Measurements from ENCODE around the gene CBFA2T2.
"Not testable (repeated sequence)": the region's sequence is repeated elsewhere in the genome, so short reads cannot be mapped to it uniquely, and the experiment has no call there.

Gene CBFA2T2

GRCh38 chr20:33575282-33575681 is 85.4 kb downstream of the CBFA2T2 start:
- DNase-seq (ENCODE audit: low spot score): no peak

GRCh38 chr20:33576432-33577125 is 86.7 kb downstream of the CBFA2T2 start:
- no peak for DNase-seq (ENCODE audit: low spot score)

DNA sequence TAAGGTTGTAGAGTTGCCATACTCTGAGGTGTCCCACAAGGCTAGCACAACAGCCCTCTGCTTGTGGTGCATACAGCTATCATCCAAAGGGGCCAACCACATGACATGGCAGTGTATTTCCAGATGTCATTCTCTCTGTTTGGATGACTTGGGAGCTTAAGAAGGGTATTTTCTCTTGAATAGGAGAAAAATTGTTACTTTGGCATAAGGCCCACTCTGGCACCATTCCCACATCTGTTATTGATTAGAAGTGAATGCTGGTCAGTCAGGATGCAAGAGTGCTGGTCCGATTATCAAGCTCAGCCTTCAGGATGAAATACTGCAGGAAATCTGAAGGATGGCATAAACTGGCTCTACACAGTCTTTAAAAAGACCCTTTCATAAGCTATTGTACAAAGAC is 88.6 kb downstream of the CBFA2T2 start:
- no peak for DNase-seq (ENCODE audit: low spot score)

- DNase-seq (ENCODE audit: low spot score): no peak
Measured at GRCh38 chr20:33583143-33583542, 93.2 kb downstream of the CBFA2T2 start.

DNA sequence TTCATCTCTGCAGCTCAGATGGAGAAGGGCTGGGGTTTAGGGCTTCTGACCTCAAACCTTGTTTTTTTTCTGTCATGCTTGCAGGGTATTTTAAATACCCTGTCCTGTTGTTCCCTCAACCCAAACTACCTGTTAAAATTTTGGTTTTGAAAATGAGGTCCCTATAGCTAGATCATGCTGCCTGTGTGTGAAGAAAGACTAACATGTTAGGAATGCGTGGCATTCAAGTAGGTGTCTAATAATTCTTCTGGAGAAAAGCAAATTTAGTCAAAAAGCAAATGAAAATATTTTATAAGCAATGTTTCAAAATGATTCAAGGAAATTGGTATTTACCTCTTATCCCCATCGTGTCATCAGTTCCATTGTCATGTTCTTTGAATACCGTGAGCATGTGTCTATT is 95.1 kb downstream of the CBFA2T2 start:
- no peak for DNase-seq (ENCODE audit: low spot score)

- no peak for DNase-seq (ENCODE audit: low spot score)
Measured at GRCh38 chr20:33585413-33585812, 95.5 kb downstream of the CBFA2T2 start.

DNA sequence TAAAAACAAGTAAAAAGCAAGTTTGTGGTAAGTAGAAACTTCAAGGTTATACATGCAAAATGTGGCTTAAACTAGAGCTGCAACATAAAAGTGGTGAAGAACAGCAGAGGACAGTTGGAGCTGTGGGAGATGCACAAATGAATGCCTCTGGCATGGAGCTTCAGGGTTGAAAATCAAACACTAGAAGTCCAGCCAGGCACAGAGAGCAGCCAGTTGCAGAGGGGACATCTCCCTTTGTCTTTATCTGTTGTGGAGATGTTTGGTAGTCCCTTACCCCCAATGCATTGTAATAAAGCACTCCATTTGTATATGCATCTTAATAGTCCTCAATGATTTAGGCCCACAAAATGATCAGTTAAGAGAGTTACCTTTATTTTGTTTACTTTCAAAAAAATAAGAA is 99.2 kb downstream of the CBFA2T2 start:
- no peak for DNase-seq (ENCODE audit: low spot score)

GRCh38 chr20:33591901-33592300 is 102.0 kb downstream of the CBFA2T2 start:
- DNase-seq (ENCODE audit: low spot score): not testable (repeated sequence)

- DNase-seq (ENCODE audit: low spot score): no peak
Measured at GRCh38 chr20:33594743-33595142, 104.8 kb downstream of the CBFA2T2 start.

DNA sequence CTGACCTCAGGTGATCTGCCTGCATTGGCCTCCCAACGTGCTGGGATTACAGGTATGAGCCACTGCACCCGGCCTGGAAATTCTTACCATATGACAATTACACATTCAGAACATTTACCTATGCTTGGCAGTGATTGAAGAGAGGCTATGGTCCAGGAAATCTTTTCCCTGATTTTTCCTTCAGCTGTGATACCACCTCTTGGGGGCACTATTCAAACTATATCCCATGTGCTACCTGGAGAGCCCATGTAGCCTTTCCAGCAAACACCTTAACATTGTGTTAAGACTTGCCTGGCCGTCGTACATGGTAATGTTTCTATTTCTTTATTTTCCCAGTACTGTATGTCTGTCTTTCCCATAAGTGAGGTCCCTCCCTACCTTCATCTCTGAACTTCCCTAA is 110.5 kb downstream of the CBFA2T2 start:
- DNase-seq (ENCODE audit: low spot score): no peak

- DNase-seq (ENCODE audit: low spot score): no peak
Measured at GRCh38 chr20:33600981-33601380, 111.1 kb downstream of the CBFA2T2 start.

- no peak for DNase-seq (ENCODE audit: low spot score)
Measured at GRCh38 chr20:33601861-33602260, 112.0 kb downstream of the CBFA2T2 start.

GRCh38 chr20:33602826-33603590 is 113.1 kb downstream of the CBFA2T2 start:
- DNase-seq (ENCODE audit: low spot score): no peak

- no peak for DNase-seq (ENCODE audit: low spot score)
Measured at GRCh38 chr20:33604084-33604990, 114.4 kb downstream of the CBFA2T2 start.

DNA sequence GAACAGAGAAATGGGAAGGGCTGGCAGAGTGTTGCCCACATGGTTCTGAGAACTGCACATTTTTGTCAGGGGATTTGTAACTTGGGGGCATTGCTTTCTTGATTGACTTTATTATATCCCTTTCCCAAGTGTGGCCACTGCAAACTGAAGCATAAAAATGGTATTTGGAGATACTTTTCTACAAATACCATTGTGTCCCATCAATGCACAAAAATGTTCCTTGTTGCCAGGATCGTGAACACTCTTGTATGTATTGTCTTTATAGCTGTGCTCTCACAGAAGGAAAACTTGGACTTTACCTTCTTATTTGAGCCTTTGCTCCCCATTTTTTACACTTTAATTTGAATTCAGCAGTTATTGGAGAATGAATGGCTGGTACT is 115.1 kb downstream of the CBFA2T2 start:
- DNase-seq (ENCODE audit: low spot score): no peak

DNA sequence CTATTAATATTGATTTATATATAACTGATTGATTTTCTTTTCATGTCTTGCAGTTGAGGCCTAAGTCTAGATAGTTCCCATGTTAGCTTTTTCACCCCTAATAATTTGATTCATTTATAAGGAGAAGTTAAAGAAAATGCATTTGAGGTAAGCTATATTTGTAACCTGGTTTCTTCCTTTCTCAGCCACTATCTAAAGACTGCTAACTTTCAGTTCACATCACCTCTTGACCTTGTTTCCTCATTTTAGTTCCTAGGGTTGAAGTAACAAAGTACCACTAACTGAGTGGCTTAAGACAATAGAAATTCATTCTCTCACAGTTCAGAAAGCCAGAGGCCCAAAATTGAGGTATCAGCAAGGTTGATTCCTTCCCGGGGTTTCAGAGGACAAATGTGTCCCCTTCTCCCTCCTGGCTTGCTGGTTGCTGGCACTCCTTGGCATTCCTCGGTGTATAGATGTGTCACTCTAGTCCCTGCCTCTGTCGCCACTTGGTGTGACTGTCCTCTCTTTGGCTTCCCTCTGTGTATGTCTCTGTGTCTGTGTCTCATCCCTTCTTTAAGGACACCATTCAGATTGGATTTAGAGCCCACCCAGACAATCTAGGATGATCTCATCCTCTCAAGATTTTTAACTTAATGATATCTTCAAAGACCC is 116.3 kb downstream of the CBFA2T2 start:
- DNase-seq (ENCODE audit: low spot score): no peak

GRCh38 chr20:33609504-33609903 is 119.6 kb downstream of the CBFA2T2 start:
- DNase-seq (ENCODE audit: low spot score): no peak

GRCh38 chr20:33611106-33611505 is 121.2 kb downstream of the CBFA2T2 start:
- DNase-seq (ENCODE audit: low spot score): no peak

DNA sequence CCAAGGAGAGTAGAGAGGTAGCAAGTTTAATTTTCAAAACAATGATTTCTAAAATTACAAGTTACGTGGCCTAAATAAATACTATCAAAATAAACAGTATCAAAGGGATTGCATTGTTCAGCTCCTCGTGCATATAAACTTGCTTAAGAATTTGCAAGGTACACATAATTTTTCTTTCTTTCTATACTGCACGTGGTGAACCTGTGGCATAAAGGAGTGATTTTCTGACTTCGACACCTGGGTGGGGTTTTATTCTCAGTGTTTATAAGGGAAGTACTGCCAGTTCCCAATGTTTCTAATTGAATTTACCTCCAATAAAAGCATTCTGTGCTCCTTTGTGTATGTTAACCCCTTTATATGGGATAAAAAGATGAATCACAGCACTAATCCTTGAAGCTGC is 122.1 kb downstream of the CBFA2T2 start:
- no peak for DNase-seq (ENCODE audit: low spot score)

DNA sequence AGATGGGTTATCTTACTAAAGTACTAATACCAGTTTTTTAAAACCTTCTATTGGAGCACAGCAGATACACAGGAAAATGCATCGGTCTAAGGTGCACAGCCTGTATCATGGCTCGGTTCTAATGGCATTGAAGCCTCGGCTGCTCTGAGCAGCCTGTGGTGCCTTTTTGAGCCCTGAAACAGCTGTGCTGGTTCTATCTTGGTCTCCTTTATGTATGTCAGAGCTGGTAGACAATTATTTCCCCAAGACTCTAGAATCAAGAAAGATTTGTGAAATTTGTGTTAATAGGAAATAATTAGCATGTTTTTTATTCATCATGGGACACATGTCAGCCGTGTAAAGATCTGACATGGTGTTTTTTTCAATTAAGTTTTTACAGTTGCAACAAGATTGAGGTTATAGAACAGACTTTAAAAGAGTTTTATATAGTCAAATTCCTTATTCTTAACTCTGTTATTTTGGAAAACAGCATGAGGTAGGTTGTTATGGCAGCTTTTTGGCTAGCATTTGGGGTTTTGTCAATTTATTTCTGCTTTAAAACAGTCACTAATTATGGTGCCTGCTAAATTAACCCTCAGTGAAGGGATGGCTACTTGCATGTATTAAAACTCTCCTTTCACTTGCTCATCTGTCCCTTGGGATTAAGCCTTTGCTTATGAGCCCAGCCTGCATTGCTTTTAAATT is 132.0 kb downstream of the CBFA2T2 start:
- no peak for DNase-seq (ENCODE audit: low spot score)

DNA sequence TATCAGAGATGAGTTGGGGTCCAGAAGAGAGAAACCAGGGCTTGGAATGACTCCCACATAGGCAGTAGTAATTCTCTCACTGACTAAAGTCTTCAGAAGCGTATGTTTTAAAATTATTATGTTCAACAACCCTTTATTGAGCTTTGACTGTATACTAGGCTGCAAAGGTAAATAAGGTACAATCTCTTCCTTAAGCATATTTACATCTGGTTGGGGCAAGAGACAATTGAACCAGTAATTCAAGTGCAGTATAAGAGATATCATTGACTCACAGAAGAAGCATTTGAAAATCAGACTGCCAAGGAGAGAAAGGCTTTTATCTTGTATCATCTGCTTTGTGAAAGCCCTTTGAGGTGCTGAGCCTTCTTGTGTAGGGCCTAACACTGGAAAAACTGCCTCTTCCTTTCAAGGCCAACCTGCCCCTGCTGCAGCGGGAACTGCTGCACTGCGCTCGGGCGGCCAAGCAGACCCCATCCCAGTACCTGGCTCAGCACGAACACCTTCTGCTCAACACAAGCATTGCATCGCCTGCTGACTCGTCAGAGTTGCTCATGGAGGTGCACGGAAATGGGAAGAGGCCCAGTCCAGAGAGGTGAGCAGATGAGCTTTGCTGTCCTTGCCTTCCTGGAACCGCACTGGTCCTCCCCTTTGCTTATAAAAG is 132.9 kb downstream of the CBFA2T2 start:
- no peak for DNase-seq (ENCODE audit: low spot score)

Data from HuH-7 (cell line).